T-cell (primary cell): ENCODE results near the gene ARHGAP12. TPM values are rescaled to one million over a fixed set of nuclear protein-coding genes. Genes with fewer than 3 reads are reported as not detected.
"Not testable (repeated sequence)": the region's sequence is repeated elsewhere in the genome, so short reads cannot be mapped to it uniquely, and the experiment has no call there.

Experiments used
- ATAC-seq, 4 experiments: fragments of 200-7000 bp in 3 of 4; fragments of 150-1000 bp in 1 of 4; cut with Tn5 transposase; replicated peaks in 1 of 4; 1 replicate in 3 of 4; 2 replicates in 1 of 4; pipeline ENCODE4 v1.10.0; 2021; ENCODE audit warnings: moderate library complexity in 3 of 4, mild to moderate bottlenecking in 2 of 4, moderate number of reproducible peaks in 1 of 4
- CTCF ChIA-PET, 2 donors: fragments of 300-600 bp; sonication (Branson Sonifier 250); formaldehyde crosslinking; loops; one replicate each; lab custom pipeline; 2022; ENCODE audit warnings: antibody characterized with exemption in 2 of 2; lab: Charles Lee
- POLR2A ChIA-PET, 2 donors: fragments of 300-600 bp; sonication (Branson Sonifier 250); formaldehyde crosslinking; loops; one replicate each; lab custom pipeline; 2022; ENCODE audit warnings: antibody characterized with exemption in 2 of 2; lab: Charles Lee
- DNase-seq, 35 experiments: peaks; one replicate each; pipeline versions ENCODE4 v3.0.0 to v3.0.0-alpha.2; 2013 to 2023
- H3K27ac ChIP-seq: one replicate; pipeline ENCODE4 v1.5.1; 2013; ENCODE audit warnings: low read length
- H3K27me3 ChIP-seq, 2 experiments: replicated peaks in 1 of 2; 1 replicate in 1 of 2; 2 replicates in 1 of 2; pipeline versions ENCODE4 v1.6.1 to v1.7.0; 2013; ENCODE audit warnings: low read length in 1 of 2, mixed read lengths in 1 of 2; ENCODE audit not compliant: control insufficient read depth in 2 of 2, insufficient read depth in 2 of 2; ENCODE audit errors: extremely low read depth in 1 of 2
- H3K36me3 ChIP-seq, 2 donors: 1 replicate in 1 of 2; 2 replicates in 1 of 2; pipeline versions ENCODE4 v1.6.1 to v1.7.0; 2013; ENCODE audit warnings: low read length in 1 of 2; ENCODE audit not compliant: control insufficient read depth in 2 of 2, insufficient read depth in 1 of 2; ENCODE audit errors: extremely low read depth in 1 of 2
- H3K4me1 ChIP-seq, 2 experiments: 1 replicate in 1 of 2; 2 replicates in 1 of 2; pipeline versions ENCODE4 v1.6.1 to v1.7.0; 2013; ENCODE audit warnings: low read length in 2 of 2, mixed read lengths in 1 of 2; ENCODE audit not compliant: insufficient read depth in 2 of 2, control insufficient read depth in 1 of 2; ENCODE audit errors: extremely low read depth in 1 of 2
- H3K4me3 ChIP-seq, 2 donors: 1 replicate in 1 of 2; 2 replicates in 1 of 2; pipeline versions ENCODE4 v1.5.1 to v1.7.0; 2013; ENCODE audit warnings: mild to moderate bottlenecking in 2 of 2, low read length in 1 of 2, moderate library complexity in 1 of 2; ENCODE audit not compliant: control insufficient read depth in 1 of 2; ENCODE audit errors: extremely low read depth in 1 of 2
- H3K9me3 ChIP-seq: 2 replicates; pipeline ENCODE4 v1.7.0; 2013
- H3K27ac Mint-ChIP-seq, 2 donors: one replicate each; pipeline ENCODE4 v1.8.0; 2020 to 2021; ENCODE audit warnings: mild to moderate bottlenecking in 2 of 2, mixed read lengths in 2 of 2
- H3K27me3 Mint-ChIP-seq, 2 donors: one replicate each; pipeline ENCODE4 v1.8.0; 2021 to 2022; ENCODE audit warnings: mixed read lengths in 2 of 2
- H3K36me3 Mint-ChIP-seq: one replicate; pipeline ENCODE4 v1.8.0; 2021; ENCODE audit warnings: mixed read lengths
- H3K4me1 Mint-ChIP-seq, 3 donors: one replicate each; pipeline ENCODE4 v1.8.0; 2020 to 2022; ENCODE audit warnings: mixed read lengths in 3 of 3, mild to moderate bottlenecking in 1 of 3
- H3K4me3 Mint-ChIP-seq, 3 donors: one replicate each; pipeline ENCODE4 v1.8.0; 2020 to 2022; ENCODE audit warnings: mild to moderate bottlenecking in 3 of 3, mixed read lengths in 3 of 3, moderate library complexity in 3 of 3
- H3K9me3 Mint-ChIP-seq, 3 donors: one replicate each; pipeline ENCODE4 v1.8.0; 2020 to 2022; ENCODE audit warnings: mixed read lengths in 3 of 3
- WGBS: methylation state at CpG from one replicate; pipeline ENCODE4 v1.1.5; 2013; ENCODE audit warnings: missing lambda C conversion rate; ENCODE audit not compliant: insufficient coverage; 5-methylcytosine and 5-hydroxymethylcytosine counted together
- total RNA-seq, 35 experiments: library from RNA in 6 of 35; stranded (reverse) in 6 of 35; fragments of 120-200 nt in 1 of 35; gene quantifications; one replicate each; pipeline versions ENCODE4 v1.2.1 to v1.2.4 and lab custom pipeline; 2013 to 2026

The ARHGAP12 gene
- total RNA-seq, 5 donors from 2014 or later (not counting 1 experiment from before 2014, with no cell fraction given): 19.1 to 24.6 (median 23.0) TPM

DNA sequence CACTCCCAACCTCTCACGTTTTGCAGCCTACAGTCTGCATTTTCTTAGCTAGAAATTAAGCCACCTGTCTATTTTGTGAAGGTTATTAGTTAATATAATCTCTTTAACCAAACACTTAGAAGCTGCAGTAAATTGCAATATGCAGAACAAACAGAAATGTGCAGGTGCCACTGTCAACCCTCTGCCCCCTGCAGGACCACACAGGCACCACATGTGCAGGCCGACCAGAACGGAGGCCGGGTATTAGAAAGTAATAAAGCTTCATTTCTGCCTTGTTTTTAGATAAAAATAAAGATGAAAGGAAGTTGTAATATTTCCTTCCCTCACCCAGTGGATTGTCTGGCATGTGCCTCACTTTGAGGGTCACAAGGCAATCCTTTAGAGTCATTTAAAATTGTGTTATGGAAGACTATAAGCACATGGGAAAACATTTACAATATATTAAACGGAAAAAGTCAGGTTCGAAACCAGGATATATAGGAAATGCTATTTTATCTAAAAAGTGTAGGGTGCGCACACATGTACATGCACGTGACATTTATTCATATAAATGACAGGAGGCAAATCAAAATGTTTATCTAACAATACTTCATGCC is 158.2 kb downstream of the ARHGAP12 start:
- CTCF ChIA-PET: interaction anchor here (0.5 to 2.1 kb wide), 15 partner anchors 10 to 1190 kb away, joined by 3 to 11 read pairs (median 4); partner anchors contain the start of gene ZNF438 (in 1 of the 2)
- Mint-ChIP-seq H3K9me3 (no peaks in the 10 kb centered on the region), H3K4me1 (peaks cover 0 to 6% (median 1%) of the 10 kb centered on the region in 3 donors), H3K36me3 (no peaks in the 10 kb centered on the region), H3K27ac (no peak overlapping the region), H3K4me3 (no peak overlapping the region), H3K27me3 (no peaks in the 10 kb centered on the region)
- Histone ChIP-seq H3K4me3 (no peak overlapping the region), H3K27ac (no peak overlapping the region), H3K36me3 (no peaks in the 10 kb centered on the region), H3K9me3 (no peaks in the 10 kb centered on the region), H3K4me1 (no peaks in the 10 kb centered on the region), H3K27me3 (peaks cover 0 to 6% of the 10 kb centered on the region in 2 experiments)
- POLR2A ChIA-PET: interaction anchor here (0.5 to 0.7 kb wide), 2 partner anchors 10 to 338 kb away, joined by 3 read pairs; no protein-coding TSS in a partner anchor
- no CpG with 5 or more reads among the region's 8 CpGs for WGBS
- ATAC-seq (peak; percentile 73 to 91 (median 85)), DNase-seq (peak in 33 of 35 experiments; percentile 25 to 71 (median 50))

DNA sequence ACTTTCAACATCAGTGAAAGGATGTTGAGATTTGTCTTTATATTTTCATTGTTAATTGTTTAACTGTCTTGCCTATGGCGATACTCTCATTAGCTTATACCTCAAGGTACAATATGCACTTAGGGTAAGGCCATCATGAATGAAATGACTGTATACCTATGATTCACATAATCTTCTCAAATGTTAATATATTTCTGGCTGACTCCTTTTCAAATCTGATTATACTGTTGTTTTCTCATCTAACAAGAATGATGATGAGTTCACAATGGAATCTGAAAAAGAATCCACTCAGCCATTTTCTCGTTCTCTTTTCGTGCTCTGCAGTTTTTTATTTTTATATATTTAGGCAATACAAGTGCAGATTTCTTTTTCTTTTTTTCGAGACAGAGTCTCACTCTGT is 159.1 kb downstream of the ARHGAP12 start:
- Histone ChIP-seq H3K27me3 (peaks cover 0 to 13% of the 10 kb centered on the region in 2 experiments), H3K36me3 (no peaks in the 10 kb centered on the region), H3K4me1 (no peaks in the 10 kb centered on the region), H3K4me3 (no peak overlapping the region), H3K27ac (no peak overlapping the region), H3K9me3 (no peaks in the 10 kb centered on the region)
- Mint-ChIP-seq H3K4me3 (no peak overlapping the region), H3K36me3 (no peaks in the 10 kb centered on the region), H3K27ac (no peak overlapping the region), H3K4me1 (peaks cover 0 to 6% (median 1%) of the 10 kb centered on the region in 3 donors), H3K9me3 (no peaks in the 10 kb centered on the region), H3K27me3 (no peaks in the 10 kb centered on the region)
- ChIA-PET POLR2A (no interaction called here), CTCF (interaction anchor here (1.1 to 2.1 kb wide), 7 partner anchors 10 to 1018 kb away, joined by 3 to 11 read pairs (median 6); partner anchors contain the start of gene ZNF438 (in 1 of the 2))
- no CpG with 5 or more reads among the region's 4 CpGs for WGBS
- DNase-seq (no peak), ATAC-seq (no peak)

DNA sequence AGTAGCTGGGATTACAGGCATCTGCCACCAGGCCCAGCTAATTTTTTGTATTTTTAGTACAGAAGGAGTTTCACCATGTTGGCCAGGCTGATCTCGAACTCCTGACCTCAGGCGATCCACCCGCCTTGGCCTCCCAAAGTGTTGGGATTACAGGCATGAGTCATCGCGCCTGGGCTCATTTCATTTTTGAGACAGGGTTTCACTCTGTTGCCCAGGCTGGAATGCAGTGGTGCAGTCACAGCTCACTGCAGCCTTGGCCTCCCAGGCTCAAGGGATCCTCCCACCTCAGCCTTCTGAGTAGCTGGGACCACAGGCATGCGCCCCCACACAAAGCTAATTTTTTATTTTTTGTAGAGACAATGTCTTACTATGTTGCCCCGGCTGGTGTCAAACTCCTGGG is 159.7 kb downstream of the ARHGAP12 start:
- H3K27ac Mint-ChIP-seq, DNase-seq, H3K4me3 Mint-ChIP-seq, H3K36me3 Mint-ChIP-seq, ATAC-seq, H3K4me1 ChIP-seq, POLR2A ChIA-PET, H3K9me3 ChIP-seq, H3K9me3 Mint-ChIP-seq, H3K36me3 ChIP-seq, H3K4me1 Mint-ChIP-seq, H3K27ac ChIP-seq, H3K4me3 ChIP-seq, H3K27me3 Mint-ChIP-seq: not testable (repeated sequence)
- peaks cover 0 to 13% of the 10 kb centered on the region in 2 experiments for H3K27me3 ChIP-seq
- CTCF ChIA-PET: interaction anchor here in 1 of 2 donors (1.1 to 2.1 kb wide), 4 partner anchors 18 to 1073 kb away, joined by 3 to 11 read pairs (median 7); no protein-coding TSS in a partner anchor
- 61% methylated on average over 6 of the region's 7 CpGs for WGBS

DNA sequence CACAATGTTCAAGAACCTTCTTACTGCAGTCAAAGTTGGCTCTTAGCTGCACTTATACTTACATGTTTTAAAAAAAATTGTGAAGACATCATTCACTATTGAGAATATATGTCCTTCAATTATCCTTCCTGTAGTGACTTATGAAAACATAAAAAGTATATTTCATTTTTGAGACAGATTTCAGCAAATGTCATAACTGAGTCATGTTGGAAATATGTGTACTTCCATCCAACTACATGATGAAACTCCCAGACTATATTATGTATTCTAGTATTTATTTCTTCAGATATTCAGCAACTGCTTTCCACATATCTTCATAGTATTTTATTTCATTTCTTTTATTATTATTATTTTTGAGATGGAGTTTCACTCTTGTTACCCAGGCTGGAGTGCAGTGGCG is 160.2 kb downstream of the ARHGAP12 start:
- Histone ChIP-seq H3K9me3 (no peaks in the 10 kb centered on the region), H3K4me3 (no peak overlapping the region), H3K27ac (no peak overlapping the region), H3K36me3 (no peaks in the 10 kb centered on the region), H3K27me3 (peaks cover 0 to 13% of the 10 kb centered on the region in 2 experiments), H3K4me1 (no peaks in the 10 kb centered on the region)
- WGBS: no CpG with 5 or more reads among the region's 1 CpG
- Mint-ChIP-seq H3K9me3 (no peaks in the 10 kb centered on the region), H3K27me3 (no peaks in the 10 kb centered on the region), H3K27ac (no peak overlapping the region), H3K4me1 (peaks cover 0 to 6% (median 1%) of the 10 kb centered on the region in 3 donors), H3K36me3 (no peaks in the 10 kb centered on the region), H3K4me3 (no peak overlapping the region)
- CTCF ChIA-PET: interaction anchor here in 1 of 2 donors (1.1 to 2.1 kb wide), 2 partner anchors 685 to 1072 kb away, joined by 3 to 10 read pairs; no protein-coding TSS in a partner anchor
- ATAC-seq (no peak), DNase-seq (no peak)
- POLR2A ChIA-PET: interaction anchor here in 1 of 2 donors (0.6 kb wide), 1 partner anchor 17 kb away, joined by 4 read pairs; no protein-coding TSS in a partner anchor

DNA sequence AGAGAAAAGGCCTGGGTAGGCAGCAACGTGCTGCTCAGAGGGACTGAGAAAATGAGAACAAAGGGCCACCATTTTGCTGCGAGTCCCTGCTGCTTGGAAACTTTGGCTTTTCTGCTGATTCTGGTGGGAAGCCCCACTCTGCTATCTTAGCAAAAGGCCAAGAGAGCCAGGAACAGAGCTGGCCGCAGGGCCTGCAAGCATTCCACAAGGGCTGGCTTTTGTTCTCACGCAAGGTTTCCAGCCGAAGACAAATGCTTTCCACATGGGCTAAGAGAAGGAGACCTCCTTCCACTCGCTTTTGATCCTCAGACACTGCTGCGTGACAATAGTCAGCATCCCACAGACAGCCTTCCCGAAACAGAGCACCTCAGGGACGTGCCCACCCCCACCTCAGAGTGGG is 163.1 kb downstream of the ARHGAP12 start:
- POLR2A ChIA-PET: no interaction called here

DNA sequence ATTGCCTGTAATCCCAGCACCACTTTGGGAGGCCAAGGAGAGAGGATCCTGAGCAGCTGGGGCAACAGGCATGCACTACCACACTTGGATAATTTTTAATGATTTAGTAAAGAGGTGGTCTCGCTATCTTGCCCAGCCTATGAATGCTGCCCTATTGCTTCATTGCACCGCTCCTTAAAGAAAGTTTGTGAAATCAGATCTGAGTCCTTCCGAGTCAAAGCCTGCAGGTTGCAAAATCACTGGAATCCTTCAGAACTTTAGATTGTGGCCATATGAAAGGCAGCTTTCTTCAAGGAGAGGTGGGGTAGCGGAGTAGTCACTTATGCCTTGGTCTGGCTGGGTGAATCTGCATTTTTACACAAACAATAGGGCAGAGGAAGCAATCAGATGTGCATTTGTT is 166.3 kb downstream of the ARHGAP12 start:
- Mint-ChIP-seq H3K4me1 (peaks cover 13 to 15% (median 13%) of the 10 kb centered on the region in 3 donors), H3K27ac (no peak overlapping the region), H3K9me3 (no peaks in the 10 kb centered on the region), H3K4me3 (no peak overlapping the region), H3K36me3 (no peaks in the 10 kb centered on the region), H3K27me3 (no peaks in the 10 kb centered on the region)
- CTCF ChIA-PET: no interaction called here
- Histone ChIP-seq H3K4me1 (peaks cover 7 to 15% of the 10 kb centered on the region in 2 experiments), H3K36me3 (no peaks in the 10 kb centered on the region), H3K27me3 (peaks cover 0 to 13% of the 10 kb centered on the region in 2 experiments), H3K4me3 (no peak overlapping the region), H3K27ac (no peak overlapping the region), H3K9me3 (no peaks in the 10 kb centered on the region)
- no peak for DNase-seq
- ATAC-seq: no peak
- POLR2A ChIA-PET: no interaction called here
- WGBS: 95% methylated on average over 4 of the region's 4 CpGs

More for the DNA sequence above, 163.1 kb downstream of the ARHGAP12 start:
- no peak overlapping the region for H3K27ac Mint-ChIP-seq
- CTCF ChIA-PET: no interaction called here
- H3K36me3 Mint-ChIP-seq: no peaks in the 10 kb centered on the region
- Histone ChIP-seq H3K27ac (no peak overlapping the region), H3K9me3 (no peaks in the 10 kb centered on the region), H3K4me3 (no peak overlapping the region), H3K36me3 (no peaks in the 10 kb centered on the region), H3K4me1 (peaks cover 5 to 6% of the 10 kb centered on the region in 2 experiments), H3K27me3 (peaks cover 0 to 13% of the 10 kb centered on the region in 2 experiments)
- no peaks in the 10 kb centered on the region for H3K9me3 Mint-ChIP-seq
- ATAC-seq (no peak), DNase-seq (no peak)
- WGBS: 89% methylated on average over 9 of the region's 9 CpGs
- no peaks in the 10 kb centered on the region for H3K27me3 Mint-ChIP-seq
- no peak overlapping the region for H3K4me3 Mint-ChIP-seq
- peaks cover 8 to 14% (median 8%) of the 10 kb centered on the region in 3 donors for H3K4me1 Mint-ChIP-seq
